Renal pelvis (tissue), 4 donors: ENCODE data around the gene MCOLN2. TPM values are rescaled to one million over a fixed set of nuclear protein-coding genes. Genes with fewer than 3 reads are reported as not detected.
"Not testable (repeated sequence)": the region's sequence is repeated elsewhere in the genome, so short reads cannot be mapped to it uniquely, and the experiment has no call there.

ENCODE experiments used
- DNase-seq: peaks from one replicate; pipeline ENCODE4 v3.0.0-alpha.2; 2013
- polyA plus RNA-seq, 3 donors: library from polyadenylated mRNA; unstranded; fragments of 120-200 nt; gene quantifications; one replicate each; pipeline ENCODE4 v1.2.1, GENCODE V29; 2013; ENCODE audit not compliant: insufficient read length in 3 of 3

The MCOLN2 gene
- polyA plus RNA-seq, 3 donors = 0.97 to 4.2 (median 1.5) TPM

- not testable (repeated sequence) for DNase-seq
Measured at GRCh38 chr1:84986561-84986960, 10.4 kb downstream of the MCOLN2 start.

- no peak for DNase-seq
Measured at GRCh38 chr1:84985365-84985764, 11.5 kb downstream of the MCOLN2 start.

- DNase-seq = no peak
Measured at GRCh38 chr1:84982395-84982794, 14.5 kb downstream of the MCOLN2 start.

- no peak for DNase-seq
Measured at GRCh38 chr1:84975035-84975434, 21.9 kb downstream of the MCOLN2 start.

DNA sequence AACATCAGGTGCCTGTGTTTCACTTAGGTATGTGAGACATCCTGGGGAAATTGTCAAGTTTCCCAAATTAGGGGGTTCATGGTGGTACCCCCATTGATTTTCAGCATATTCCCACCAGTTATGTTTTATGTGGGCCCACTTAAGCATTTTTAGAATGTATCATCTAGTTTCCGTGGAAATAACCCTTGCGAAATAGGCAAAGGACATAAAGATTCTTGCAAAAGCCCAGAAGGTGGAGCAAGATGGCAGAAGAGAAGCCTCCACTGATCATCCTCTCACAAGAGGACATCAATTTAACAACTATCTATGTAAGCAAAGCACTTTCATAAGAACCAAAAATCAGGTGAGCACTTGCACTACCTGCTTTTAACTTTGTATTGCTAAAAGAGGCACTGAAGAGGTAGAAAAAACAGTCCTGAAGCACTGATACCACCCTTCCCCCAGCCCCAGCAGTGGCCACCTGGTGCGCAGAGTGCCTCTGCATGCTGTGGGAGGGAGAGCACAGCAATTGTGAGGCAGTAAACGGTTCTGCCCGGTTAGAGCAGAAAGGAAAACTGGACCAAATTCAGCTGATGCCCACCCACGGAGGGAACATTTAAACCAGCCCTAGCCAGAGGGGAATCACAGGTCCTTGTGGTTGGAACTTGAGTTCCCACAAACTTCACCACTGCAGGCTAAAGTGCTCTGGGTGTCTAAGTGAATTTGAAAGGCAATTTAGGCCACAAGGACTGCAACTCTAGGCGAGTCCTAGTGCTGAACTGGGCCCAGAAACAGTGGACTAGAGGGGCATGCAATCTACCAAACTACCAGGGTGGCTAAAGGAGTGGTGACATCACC is 23.2 kb downstream of the MCOLN2 start:
- no peak for DNase-seq

- DNase-seq = no peak
Measured at GRCh38 chr1:84972377-84972987, 24.4 kb downstream of the MCOLN2 start.

- DNase-seq = no peak
Measured at GRCh38 chr1:84971957-84972356, 25.0 kb downstream of the MCOLN2 start.

DNA sequence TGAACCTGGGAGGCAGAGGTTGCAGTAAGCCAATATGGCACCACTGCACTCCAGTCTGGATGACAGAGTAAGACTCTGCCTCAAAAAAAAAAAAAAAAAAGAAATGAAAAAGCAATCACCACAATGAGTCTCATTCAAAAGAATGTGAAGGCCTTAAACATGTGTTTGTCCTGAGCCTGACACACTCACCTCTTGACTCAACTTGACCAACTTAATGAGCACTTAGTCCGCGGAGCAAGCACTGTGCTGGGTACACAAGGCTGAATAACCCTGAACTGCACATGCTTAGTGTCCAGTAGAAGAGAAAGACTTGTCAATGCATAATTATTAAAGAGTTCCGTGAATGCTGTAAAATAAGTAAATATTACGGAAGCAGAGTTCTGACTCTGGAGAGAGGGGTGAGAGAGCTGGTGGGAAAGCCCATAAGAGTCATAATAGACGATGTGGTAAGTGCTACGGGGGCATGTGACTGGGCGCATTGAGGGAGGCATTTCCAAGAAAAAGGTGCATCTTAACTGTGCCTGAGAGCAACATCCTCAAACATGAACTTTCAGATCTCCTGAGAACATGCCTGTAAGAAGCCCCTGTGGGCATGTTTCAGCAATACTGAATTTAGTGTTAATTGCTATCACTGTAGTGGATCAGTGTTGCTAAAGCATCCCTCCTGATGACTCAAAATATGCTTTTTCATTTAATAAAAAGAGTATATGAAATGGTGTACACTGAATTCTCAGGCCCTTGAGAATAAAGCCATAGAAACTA is 27.2 kb downstream of the MCOLN2 start:
- DNase-seq = no peak

- no peak for DNase-seq
Measured at GRCh38 chr1:84968865-84969264, 28.0 kb downstream of the MCOLN2 start.

DNA sequence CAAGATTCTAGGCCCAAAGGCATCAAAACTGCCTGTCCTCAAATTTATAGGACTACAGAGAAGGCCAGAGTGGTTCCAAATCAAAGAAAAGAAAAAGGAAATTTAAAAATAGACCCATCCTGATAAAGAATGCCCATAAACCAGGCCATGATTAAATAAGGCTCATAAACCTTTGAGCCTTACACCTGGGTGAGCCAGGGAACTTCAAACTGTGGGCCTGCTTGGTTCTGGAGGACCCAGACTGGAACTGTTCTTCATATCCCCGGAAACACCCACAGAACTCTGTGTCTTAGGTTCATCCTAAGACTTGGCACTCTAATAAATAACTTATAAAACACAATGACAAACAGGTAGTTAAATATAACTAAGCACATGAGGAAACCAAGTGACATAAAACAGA is 28.8 kb downstream of the MCOLN2 start:
- DNase-seq = no peak

- DNase-seq = no peak
Measured at GRCh38 chr1:84967666-84968065, 29.2 kb downstream of the MCOLN2 start.

DNA sequence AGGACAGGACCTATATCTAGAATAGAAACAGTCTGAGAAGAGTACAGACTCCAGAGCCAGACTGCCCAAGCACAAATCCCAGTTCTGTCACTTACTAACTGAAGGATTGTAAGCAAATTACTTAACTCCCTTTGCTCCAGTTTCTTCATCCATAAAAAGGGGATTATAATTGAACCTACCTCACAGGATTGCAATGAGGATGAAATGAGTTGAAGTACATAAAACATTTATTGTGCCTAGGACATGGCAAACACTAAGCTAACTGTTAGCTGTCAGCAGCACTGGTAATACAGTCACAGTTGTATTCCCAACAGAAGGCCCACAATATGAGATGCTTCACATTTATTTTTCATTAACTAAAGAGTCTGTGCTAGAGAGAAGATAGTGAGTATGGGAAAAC is 33.9 kb downstream of the MCOLN2 start:
- DNase-seq = no peak

- DNase-seq = no peak
Measured at GRCh38 chr1:84961316-84961715, 35.6 kb downstream of the MCOLN2 start.

- no peak for DNase-seq
Measured at GRCh38 chr1:84960371-84960770, 36.5 kb downstream of the MCOLN2 start.

- no peak for DNase-seq
Measured at GRCh38 chr1:84959294-84959693, 37.6 kb downstream of the MCOLN2 start.

GRCh38 chr1:84957966-84958365 is 38.9 kb downstream of the MCOLN2 start:
- DNase-seq = no peak

GRCh38 chr1:84956655-84957054 is 40.3 kb downstream of the MCOLN2 start:
- no peak for DNase-seq

- DNase-seq = no peak
Measured at GRCh38 chr1:84956097-84956496, 40.8 kb downstream of the MCOLN2 start.

GRCh38 chr1:84949664-84950063 is 47.2 kb downstream of the MCOLN2 start:
- no peak for DNase-seq

- DNase-seq = no peak
Measured at GRCh38 chr1:84947536-84948410, 49.1 kb downstream of the MCOLN2 start.

DNA sequence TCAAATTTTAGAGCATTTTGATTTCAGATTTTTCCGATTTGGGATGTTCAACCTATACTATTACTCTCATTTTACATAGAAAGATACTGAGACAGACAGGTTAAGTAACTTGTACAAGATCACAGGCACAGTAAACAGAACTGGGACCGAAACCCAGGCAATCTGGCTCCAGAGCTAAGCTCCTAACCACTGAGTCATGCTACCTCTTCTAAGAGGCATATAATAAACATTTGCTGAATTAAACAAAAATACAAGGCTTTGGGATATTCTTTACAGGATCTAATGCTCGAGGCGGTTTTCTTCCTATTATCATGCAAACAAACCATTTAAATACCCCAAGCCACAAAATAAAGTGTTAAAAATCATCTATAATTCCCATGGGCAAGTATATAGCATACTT is 50.3 kb downstream of the MCOLN2 start:
- DNase-seq = no peak
